WTC11 (cell line): Measurements from ENCODE around the gene RETREG3.

Experiments used
- CREB1 ChIP-seq: sonication (generic); formaldehyde crosslinking; IDR thresholded peaks from 2 replicates; pipeline ENCODE4 v1.8.0; 2023; ENCODE audit warnings: mild to moderate bottlenecking, missing genetic modification reagents
- CREM ChIP-seq: sonication (generic); formaldehyde crosslinking; IDR thresholded peaks from 2 replicates; pipeline ENCODE4 v1.8.1; 2022; ENCODE audit warnings: mild to moderate bottlenecking, missing genetic modification reagents, moderate library complexity
- NFE2L1 ChIP-seq: sonication (generic); formaldehyde crosslinking; IDR thresholded peaks from 2 replicates; pipeline ENCODE4 v1.8.1; 2023; ENCODE audit warnings: missing genetic modification reagents
- RELA ChIP-seq: sonication (generic); formaldehyde crosslinking; IDR thresholded peaks from 2 replicates; pipeline ENCODE4 v1.8.1; 2022; ENCODE audit warnings: missing genetic modification reagents, mild to moderate bottlenecking, borderline replicate concordance
- SMAD3 ChIP-seq: sonication (generic); formaldehyde crosslinking; IDR thresholded peaks from 2 replicates; pipeline ENCODE4 v1.8.0; 2022; ENCODE audit warnings: missing genetic modification reagents, mild to moderate bottlenecking, borderline replicate concordance
- TEAD4 ChIP-seq: sonication (generic); formaldehyde crosslinking; IDR thresholded peaks from 2 replicates; pipeline ENCODE4 v1.8.0; 2022; ENCODE audit warnings: mild to moderate bottlenecking, missing genetic modification reagents
- ZNF232 ChIP-seq: sonication (generic); formaldehyde crosslinking; IDR thresholded peaks from 2 replicates; pipeline ENCODE4 v1.8.0; 2022; ENCODE audit warnings: mild to moderate bottlenecking, missing genetic modification reagents
- TF ChIP-seq, protein P1 (sequence below): fragments of 200-600 bp; IDR thresholded peaks from 2 replicates; pipeline ENCODE4 v1.8.0; 2022; ENCODE audit warnings: antibody characterized with exemption
- TF ChIP-seq, protein P2 (sequence below): sonication (generic); formaldehyde crosslinking; IDR thresholded peaks from 2 replicates; pipeline ENCODE4 v1.8.0; 2022; ENCODE audit warnings: mild to moderate bottlenecking, missing genetic modification reagents
- TF ChIP-seq, protein P3 (sequence below): sonication (generic); formaldehyde crosslinking; IDR thresholded peaks from 2 replicates; pipeline ENCODE4 v1.8.1; 2022; ENCODE audit warnings: mild to moderate bottlenecking, missing genetic modification reagents, moderate library complexity, borderline replicate concordance
- TF ChIP-seq, protein P4 (sequence below): sonication (generic); formaldehyde crosslinking; conservative IDR thresholded peaks from 2 replicates; pipeline ENCODE4 v1.8.1; 2022; ENCODE audit warnings: mild to moderate bottlenecking, missing genetic modification reagents

DNA sequence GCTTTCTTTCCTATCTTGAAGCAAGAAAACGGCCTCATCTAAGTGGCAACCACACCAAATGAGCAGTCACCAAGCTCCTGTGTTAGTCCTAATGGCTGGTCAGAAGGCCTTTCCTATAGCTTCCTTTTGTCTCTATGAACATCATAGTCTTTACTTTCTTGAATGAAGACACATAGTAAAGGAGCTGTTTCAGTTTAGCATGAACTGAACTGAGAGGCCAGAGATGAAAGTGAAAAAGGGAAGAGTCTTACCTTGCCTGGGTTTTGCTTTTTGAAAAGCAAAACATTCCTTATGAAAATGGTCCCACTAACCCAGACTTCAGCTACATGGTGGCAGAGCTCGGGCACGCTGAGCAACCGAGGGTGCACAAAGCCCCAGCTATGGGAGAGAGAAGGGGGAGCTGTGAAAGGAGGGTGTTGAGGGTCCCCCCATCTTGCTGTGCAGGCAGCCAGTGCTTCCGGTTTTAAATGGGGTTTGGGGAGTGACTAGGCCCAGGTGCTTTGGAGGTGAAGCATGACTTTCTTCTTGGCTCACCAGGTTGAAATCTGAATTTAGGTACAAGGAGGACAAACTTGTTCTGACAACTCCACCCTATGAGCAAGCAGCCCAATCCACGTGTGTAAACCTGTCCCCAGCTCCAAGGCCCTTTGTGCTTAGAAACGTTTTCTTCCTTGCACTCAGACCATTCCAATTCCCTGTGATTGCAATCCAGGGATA is 22.5 kb downstream of the RETREG3 start:
- TF ChIP-seq TEAD4 (CRISPR knock-in tag) (no peak), SMAD3 (no peak), CREM (CRISPR knock-in tag) (no peak), RELA (CRISPR knock-in tag) (no peak), NFE2L1 (no peak), CREB1 (CRISPR knock-in tag) (no peak), ZNF232 (CRISPR knock-in tag) (no peak)
- TF ChIP-seq, protein P1, sequence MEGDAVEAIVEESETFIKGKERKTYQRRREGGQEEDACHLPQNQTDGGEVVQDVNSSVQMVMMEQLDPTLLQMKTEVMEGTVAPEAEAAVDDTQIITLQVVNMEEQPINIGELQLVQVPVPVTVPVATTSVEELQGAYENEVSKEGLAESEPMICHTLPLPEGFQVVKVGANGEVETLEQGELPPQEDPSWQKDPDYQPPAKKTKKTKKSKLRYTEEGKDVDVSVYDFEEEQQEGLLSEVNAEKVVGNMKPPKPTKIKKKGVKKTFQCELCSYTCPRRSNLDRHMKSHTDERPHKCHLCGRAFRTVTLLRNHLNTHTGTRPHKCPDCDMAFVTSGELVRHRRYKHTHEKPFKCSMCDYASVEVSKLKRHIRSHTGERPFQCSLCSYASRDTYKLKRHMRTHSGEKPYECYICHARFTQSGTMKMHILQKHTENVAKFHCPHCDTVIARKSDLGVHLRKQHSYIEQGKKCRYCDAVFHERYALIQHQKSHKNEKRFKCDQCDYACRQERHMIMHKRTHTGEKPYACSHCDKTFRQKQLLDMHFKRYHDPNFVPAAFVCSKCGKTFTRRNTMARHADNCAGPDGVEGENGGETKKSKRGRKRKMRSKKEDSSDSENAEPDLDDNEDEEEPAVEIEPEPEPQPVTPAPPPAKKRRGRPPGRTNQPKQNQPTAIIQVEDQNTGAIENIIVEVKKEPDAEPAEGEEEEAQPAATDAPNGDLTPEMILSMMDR, result no peak
- TF ChIP-seq, protein P2, sequence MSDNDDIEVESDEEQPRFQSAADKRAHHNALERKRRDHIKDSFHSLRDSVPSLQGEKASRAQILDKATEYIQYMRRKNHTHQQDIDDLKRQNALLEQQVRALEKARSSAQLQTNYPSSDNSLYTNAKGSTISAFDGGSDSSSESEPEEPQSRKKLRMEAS (CRISPR knock-in tag), result no peak
- TF ChIP-seq, protein P3, sequence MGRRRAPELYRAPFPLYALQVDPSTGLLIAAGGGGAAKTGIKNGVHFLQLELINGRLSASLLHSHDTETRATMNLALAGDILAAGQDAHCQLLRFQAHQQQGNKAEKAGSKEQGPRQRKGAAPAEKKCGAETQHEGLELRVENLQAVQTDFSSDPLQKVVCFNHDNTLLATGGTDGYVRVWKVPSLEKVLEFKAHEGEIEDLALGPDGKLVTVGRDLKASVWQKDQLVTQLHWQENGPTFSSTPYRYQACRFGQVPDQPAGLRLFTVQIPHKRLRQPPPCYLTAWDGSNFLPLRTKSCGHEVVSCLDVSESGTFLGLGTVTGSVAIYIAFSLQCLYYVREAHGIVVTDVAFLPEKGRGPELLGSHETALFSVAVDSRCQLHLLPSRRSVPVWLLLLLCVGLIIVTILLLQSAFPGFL, result no peak
- TF ChIP-seq, protein P4, sequence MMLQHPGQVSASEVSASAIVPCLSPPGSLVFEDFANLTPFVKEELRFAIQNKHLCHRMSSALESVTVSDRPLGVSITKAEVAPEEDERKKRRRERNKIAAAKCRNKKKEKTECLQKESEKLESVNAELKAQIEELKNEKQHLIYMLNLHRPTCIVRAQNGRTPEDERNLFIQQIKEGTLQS, result no peak
